GM21619 (cell line): Measurements from ENCODE around the gene CAPN5.

Experiments used
- ATAC-seq: cut with Tn5 transposase; IDR thresholded peaks from one replicate; pipeline ENCODE4 v1.9.1; 2021; ENCODE audit not compliant: unreplicated experiment

Gene CAPN5

DNA sequence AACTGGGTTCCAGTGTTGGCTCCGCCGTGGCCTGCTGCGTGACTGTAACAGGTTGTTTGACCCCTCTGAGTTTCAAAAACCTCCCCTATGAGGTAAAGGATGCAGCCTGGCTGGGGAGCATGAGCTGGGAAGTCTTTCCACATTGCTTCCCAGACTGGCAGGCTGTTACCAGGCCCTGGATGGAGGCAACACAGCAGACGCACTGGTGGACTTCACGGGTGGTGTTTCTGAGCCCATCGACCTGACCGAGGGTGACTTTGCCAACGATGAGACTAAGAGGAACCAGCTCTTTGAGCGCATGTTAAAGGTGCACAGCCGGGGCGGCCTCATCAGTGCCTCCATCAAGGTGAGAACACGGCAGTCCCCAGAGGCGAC, 47.3 kb downstream of the CAPN5 start:
- ATAC-seq: no peak

DNA sequence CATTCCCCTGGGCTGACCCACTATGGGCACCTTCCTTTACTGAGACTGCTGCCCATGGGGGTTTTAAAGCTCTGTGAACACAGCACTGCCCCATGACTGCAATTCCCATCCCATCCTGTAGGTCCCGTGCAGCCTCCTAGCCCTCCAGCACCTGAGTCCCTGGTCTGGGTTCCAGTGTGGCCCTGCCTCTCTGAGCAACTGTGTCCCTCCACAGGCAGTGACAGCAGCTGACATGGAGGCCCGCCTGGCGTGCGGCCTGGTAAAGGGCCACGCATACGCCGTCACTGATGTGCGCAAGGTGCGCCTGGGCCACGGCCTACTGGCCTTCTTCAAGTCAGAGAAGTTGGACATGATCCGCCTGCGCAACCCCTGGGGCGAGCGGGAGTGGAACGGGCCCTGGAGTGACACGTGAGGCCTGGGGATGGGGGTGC, 48.4 kb downstream of the CAPN5 start:
- no peak for ATAC-seq

DNA sequence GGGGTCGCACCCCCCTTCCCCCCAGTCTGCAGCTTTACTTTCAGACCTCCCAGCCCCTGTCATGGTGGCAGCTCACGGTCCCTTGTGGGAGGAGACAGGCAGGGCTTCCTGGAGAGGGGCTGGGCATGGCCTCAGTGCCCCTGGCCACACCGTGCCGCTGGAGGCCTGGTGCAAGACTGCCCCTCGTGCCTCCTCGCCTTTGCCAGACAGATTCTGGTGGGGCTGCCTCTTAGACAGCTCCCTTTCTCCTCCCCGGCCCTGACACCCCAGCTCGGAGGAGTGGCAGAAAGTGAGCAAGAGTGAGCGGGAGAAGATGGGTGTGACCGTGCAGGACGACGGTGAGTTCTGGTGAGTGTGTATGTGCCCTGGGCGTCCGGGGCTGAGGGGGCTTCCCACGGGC, 49.2 kb downstream of the CAPN5 start:
- no peak for ATAC-seq

DNA sequence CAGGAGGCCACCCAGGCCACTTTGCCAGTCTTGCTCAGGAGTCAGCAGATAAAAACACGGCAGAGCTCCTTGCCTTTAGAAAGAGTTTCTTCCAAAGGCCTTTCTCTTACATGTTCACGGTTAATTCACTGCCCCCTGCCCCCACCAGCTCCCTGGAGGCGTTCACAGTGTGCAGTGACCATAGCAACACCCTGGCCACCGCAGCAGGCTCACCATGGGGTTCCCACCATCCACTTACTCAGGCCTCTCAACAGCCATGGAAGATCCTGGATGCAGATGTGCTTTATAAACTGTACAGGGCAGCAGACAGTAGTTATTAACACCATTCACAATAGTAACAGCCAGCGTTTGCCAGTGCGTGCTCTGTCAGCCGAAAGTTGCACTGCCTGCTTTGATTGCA, 50.7 kb downstream of the CAPN5 start:
- no peak for ATAC-seq

DNA sequence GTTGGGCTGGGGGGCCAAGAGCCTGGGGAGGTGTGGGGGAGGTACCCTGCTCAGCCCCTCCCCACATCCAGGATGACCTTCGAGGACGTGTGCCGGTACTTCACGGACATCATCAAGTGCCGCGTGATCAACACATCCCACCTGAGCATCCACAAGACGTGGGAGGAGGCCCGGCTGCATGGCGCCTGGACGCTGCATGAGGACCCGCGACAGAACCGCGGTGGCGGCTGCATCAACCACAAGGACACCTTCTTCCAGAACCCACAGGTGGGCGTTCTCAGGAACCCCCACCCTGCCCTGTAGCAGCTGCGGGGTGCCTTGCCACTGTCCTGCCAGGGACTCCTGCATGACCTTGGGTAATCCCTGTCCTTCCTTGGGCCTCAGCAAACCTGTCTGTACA, 51.3 kb downstream of the CAPN5 start:
- no peak for ATAC-seq

DNA sequence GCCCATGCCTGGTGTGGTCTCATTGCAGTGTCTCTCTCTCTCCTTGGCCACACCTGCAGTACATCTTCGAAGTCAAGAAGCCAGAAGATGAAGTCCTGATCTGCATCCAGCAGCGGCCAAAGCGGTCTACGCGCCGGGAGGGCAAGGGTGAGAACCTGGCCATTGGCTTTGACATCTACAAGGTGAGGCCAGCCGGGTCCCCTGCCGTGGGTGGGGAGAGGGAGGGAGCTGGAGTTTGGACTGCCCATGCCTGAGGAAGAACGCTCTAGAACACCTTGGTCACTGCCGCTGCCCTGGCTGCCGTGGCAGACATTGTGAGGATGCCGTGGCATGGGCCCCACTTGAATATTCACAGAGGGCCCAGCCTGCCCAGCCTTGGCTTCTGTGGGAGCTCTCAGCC, 52.2 kb downstream of the CAPN5 start:
- no peak for ATAC-seq

DNA sequence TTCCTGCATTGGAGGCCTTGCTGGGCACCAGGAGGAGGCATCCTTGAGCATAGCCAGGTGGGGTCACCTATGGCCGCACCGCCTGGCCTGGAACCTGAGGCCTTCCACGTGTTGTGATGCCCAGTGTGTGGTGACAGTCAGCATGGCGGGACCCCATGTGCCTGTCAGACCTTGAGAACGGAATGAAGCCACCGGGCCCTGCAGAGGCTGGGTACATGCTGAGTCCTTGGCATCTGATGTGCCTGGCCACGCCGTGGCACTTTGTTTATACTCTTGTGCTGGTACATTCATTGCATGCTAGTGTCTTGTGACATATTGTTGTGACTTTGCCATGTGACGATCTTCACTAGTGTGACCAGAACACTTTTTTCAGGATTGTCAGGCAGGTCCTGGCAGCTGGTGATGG, 52.8 kb downstream of the CAPN5 start:
- no peak for ATAC-seq

DNA sequence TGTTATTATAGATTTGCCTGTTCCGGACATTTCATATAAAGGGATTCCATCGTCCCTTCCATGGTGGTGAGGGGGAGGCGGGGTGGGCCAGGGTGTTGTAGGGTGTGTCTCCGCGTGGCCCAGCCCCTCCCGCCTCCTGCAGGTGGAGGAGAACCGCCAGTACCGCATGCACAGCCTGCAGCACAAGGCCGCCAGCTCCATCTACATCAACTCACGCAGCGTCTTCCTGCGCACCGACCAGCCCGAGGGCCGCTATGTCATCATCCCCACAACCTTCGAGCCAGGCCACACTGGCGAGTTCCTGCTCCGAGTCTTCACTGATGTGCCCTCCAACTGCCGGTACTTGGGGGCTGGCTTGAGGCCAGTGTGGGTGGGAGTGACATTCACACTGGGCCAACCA, 53.8 kb downstream of the CAPN5 start:
- no peak for ATAC-seq

DNA sequence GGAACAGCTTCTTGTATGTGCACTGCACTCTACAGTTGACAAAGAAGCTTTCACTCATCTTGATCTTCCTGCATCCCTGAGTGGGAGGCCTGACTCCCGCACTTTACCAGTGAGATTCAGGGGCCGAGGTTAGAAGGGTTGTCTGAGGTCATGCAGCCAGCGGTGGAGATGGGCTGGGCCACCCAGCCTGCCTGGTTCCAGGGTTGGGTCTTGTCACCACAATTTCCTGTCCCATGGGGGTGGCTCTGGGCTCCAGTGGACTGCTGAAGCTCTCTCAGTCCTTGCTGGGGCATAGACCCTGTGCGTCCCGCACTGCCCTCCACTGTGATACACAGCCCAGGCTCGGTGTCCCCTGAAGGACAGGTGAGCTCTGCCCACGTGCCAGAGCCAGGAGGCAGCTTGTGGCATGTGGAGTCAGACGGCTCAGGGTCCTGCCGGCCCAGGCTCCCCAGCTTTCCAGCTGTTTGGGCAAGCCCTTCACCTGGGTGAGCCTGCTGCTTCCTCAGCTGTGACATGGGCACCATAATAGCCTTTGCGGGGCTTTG, 54.4 kb downstream of the CAPN5 start:
- ATAC-seq: no peak

DNA sequence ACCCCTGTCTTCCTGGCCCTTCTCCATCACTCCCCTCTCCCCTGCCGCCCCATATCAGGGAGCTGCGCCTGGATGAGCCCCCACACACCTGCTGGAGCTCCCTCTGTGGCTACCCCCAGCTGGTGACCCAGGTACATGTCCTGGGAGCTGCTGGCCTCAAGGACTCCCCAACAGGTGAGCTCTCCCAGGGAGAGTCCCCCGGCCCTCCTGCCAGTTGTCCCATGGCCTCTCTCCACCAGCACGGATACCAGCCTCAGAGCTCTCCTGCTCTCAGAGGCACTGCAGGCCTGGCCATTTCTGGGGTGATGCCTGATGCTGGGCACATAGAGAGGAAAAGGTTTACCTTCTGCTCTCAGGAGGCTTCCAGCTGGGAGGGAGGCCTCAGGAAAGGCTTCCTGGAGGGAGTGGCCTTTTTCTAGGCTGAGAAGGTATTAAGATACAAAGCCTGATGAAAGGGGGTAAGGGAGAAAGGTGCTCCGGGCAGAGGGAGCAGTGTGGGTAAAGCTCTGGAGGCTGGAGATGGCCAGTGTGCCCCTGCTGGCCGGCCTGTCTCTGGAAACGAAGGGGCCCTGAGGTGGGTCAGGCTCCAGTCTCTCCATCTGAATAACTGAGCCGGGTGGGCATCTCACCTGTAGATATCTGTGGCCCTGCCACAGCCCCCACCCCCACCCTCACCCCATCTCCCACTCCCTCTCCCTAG, 55.3 kb downstream of the CAPN5 start:
- no peak for ATAC-seq

DNA sequence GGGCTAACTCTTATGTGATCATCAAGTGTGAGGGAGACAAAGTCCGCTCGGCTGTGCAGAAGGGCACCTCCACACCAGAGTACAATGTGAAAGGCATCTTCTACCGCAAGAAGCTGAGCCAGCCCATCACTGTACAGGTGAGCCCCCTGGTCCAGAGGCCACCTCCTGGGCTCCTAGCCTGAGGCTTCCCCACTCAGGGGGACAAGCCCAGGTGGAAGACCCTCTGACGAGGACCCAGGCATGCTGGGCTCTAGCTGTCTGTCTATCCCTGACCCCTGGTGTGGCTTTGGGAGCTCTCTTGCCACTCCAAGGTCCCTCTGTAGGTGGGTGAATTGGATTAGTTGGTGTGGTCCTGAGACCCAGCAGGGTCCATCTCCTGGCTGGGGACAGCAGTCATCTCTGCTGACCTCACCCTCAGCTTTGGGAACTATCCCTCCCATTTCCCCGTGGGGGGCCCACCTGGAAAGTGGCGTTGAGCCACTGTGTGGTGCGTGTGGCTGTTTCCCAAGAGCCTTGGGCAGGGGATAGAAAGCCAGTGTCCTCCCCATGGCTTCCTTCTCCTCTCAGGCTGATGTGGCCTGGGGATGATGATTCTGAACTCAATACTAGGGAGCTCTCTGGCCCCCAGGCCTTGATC, 55.9 kb downstream of the CAPN5 start:
- no peak for ATAC-seq

DNA sequence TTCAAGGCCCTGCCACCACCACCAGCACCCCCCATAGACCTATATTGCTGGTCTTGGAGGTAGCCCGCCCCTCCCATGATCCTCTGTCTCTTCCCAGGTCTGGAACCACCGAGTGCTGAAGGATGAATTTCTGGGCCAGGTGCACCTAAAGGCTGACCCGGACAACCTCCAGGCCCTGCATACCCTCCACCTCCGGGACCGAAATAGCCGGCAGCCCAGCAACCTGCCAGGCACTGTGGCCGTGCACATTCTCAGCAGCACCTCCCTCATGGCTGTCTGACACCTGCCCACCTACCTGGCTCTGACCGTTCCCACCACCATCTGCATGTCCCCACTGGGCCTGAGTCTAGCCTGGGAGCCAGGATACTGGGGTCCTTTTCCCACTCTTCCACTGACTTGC, 56.8 kb downstream of the CAPN5 start:
- no peak for ATAC-seq

DNA sequence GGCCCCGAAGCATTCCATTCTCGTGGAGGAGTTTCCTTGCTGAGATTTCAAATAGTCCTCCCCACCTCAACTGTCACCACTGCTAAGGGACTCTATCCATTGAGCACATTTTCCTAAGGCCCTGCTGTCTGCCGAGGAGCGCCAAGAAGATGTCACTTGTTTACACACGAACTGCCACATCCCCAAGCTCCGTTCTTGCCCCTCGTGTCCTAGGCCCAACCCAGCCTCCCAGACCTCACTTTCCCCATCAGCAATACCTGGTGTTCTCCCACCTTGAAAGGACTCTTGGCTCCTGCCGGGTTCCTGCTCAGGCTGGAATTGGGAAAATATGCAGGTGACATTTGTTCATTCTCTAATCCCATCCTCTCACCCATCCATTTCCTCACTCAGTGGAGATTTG, 57.3 kb downstream of the CAPN5 start:
- no peak for ATAC-seq

DNA sequence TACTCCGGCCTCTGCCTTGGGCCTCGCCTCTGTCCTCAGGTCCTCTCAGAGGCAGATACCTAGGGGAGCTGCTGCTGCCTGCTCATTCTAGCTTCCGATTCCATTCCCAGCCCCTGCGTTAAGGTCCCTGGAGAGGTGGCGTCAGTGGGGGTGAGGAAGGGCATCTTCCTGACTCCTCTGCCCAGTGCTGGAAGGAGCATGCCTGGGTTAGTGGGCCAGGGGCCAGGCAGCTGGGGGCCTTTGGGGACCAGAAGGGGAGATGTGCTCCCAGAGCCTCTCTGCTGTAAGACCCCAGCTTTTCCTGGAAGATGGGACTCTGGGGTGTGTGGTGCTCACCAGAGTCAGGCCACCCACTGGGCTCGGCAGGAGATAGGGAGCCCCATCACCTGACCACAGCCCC, 57.7 kb downstream of the CAPN5 start:
- ATAC-seq: no peak

DNA sequence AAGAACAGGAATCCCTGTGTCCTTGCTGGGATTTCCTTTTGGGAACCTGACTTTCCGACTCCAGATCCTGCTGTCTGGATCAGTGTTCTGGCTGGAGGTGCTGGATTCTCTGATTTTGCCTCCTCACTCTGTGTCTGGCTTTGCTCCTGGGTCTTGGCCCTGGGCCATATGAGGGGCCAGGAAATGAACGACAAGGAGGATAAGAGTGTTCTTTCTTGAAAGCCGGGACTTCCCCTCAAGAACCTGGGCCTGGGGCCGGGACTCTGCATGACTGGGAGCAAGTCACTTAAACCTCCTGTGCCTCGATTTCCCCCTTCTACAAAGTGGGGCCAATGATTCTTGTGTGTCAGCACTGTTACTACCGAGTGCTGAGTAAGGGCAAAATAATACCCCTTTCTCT, 58.4 kb downstream of the CAPN5 start:
- ATAC-seq: no peak

DNA sequence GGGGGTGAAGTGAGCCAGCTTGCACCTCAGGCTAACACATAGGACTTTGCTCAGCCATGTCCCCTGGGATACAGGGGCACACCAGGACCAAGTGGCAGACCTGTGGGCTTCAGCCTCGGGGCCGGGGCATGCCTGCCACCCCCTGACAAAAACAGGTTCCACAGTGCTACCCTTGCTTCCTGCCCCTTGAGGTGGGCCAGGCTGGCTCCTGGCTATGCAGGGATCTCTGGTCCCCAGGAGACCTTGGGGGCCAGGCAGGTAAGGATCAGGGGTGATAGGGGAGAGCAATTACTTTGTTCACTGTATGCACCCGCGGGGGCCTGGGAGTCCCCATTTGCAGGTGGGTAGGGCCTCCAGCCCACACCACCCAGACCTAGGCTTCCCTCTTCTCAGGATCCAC, 58.9 kb downstream of the CAPN5 start:
- ATAC-seq: no peak

DNA sequence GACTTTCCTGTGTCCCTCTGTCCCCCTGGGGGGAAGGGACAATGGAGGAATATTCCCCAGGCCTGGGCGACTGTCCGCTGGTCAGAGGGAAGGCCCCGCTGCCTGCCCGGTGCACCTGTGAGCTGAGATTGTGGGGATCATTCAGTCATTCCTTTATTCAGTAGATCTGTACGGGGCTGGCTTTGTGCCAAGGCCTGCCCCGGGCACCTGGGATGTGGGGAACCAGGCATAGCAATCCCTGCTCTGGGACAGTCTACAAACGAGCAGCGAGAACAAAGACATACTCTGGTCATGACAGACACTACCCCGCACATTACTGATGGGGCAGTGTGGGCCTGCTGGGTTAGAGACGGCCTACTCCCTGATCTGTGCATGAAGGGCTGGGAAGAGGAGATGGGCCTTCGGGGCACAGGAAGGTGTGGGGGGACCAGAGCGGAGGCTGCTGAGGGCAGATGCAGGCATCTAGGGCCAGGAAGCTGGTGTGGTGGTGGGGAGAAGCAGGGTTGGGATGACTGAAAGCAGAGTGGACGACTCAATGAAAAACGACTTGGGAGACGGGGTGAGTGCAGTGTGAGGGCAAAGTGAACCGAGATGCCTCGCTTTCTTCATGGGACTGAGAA, 59.5 kb downstream of the CAPN5 start:
- ATAC-seq: no peak

DNA sequence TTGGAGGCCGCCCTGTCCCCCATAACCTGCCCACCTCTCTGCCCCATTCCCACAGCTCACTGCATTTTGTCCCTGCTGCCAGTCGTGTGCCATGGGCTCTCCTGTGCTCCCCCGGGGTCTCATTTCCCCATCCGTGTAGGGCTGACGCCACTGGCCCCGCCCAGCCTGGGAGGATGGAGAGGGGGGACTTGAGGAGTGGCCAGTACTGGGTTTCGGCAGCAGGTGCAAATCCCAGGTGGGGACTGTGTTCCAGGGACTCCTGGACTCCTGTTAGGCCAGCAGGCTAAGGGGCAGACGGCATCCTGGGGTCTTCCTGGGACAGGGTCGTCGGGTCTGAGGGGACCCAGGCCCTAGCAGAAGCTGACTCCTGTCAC, 60.1 kb downstream of the CAPN5 start:
- ATAC-seq: no peak

DNA sequence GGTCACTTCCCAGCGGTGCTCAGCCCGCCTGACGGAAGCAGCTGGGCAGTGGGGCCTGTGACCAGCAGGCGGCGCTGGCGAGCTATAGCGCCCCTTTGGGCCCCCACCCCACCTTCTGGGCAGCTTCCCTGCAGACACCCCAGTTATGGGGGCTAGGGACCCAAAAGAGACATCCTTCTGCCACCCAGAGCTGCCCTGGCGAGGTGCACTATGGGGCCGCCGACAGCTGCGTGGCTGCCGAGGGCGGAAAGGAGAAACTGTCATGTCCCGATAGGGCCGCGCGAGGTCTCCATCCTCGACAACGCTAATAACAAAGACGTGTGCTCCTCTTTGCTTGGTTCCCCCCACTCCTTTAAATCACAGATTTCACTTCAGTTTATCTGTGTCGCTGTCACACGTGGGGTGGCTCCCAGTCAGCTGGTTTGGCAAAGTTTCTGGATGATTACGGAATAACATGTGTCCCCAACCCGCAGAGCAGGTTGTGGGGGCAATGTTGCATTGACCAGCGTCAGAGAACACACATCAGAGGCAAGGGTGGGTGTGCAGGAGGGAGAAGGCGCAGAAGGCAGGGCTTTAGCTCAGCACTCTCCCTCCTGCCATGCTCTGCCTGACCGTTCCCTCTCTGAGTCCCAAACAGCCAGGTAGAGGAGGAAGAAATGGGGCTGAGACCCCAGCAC, 60.6 kb downstream of the CAPN5 start:
- ATAC-seq: peak; percentile 50

DNA sequence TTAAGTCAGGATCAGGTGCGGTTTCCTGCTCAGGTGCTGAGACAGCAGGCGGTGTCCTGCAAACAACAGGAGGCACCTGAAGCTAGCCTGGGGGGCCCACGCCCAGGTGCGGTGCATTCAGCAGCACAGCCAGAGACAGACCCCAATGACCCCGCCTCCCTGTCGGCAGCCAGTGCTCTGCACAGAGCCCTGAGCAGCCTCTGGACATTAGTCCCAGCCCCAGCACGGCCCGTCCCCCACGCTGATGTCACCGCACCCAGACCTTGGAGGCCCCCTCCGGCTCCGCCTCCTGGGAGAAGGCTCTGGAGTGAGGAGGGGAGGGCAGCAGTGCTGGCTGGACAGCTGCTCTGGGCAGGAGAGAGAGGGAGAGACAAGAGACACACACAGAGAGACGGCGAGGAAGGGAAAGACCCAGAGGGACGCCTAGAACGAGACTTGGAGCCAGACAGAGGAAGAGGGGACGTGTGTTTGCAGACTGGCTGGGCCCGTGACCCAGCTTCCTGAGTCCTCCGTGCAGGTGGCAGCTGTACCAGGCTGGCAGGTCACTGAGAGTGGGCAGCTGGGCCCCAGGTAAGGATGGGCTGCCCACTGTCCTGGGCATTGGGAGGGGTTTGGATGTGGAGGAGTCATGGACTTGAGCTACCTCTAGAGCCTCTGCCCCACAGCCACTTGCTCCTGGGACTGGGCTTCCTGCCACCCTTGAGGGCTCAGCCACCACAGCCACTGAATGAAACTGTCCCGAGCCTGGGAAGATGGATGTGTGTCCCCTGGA, 61.3 kb downstream of the CAPN5 start, which contains the start of gene MYO7A:
TSS of gene MYO7A (plus strand) at position 327 of the 772 bp plus-strand sequence. CDS start 2,389 bp downstream, outside the sequence.
- no peak for ATAC-seq
